Measurements from ENCODE around the gene XK.
A peak's percentile ranks its signal among the peaks of the same experiment; 100 is the strongest.

Gene XK, protein sequence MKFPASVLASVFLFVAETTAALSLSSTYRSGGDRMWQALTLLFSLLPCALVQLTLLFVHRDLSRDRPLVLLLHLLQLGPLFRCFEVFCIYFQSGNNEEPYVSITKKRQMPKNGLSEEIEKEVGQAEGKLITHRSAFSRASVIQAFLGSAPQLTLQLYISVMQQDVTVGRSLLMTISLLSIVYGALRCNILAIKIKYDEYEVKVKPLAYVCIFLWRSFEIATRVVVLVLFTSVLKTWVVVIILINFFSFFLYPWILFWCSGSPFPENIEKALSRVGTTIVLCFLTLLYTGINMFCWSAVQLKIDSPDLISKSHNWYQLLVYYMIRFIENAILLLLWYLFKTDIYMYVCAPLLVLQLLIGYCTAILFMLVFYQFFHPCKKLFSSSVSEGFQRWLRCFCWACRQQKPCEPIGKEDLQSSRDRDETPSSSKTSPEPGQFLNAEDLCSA

DNA sequence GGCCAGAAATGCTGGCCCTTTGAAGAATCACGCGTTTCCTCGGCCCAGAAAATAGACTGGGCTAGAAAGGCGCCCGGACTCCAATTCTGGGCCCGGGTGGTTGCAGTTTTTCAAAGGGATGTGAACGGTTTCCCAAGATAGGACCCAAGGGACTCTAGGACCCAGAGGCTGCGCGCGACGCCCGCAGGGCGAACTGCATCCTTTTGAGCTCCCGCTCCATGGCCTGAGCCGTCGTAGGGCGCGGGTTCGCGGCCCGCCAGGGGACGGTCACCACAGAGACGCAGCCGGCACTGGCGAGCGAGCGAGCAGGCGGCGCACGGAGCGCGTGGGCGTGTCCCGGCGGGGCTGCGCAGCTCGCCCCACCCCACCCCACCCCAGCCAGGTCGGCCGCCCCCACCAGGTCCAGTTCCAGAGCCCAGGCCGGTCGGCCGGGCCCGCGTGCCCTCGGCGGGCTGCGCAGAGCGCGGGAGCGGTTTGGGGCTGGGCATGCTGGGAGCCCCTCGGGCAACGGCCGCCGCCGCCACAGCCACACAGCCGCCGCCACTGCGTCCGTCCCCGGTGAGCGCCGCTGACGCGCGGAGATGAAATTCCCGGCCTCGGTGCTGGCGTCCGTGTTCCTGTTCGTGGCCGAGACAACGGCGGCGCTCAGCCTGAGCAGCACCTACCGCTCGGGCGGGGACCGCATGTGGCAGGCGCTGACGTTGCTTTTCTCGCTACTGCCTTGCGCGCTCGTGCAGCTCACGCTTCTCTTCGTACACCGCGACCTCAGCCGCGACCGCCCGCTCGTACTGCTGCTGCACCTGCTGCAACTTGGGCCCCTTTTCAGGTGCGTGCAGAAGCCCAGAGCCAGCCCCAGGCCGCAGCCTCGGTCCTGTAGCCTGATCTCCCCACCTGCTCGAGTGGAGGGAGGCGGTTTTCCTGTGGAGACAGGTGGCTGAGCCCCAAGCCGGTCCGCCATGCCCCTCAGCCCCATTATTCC is at the start of gene XK:
Gene XK, plus strand, starts transcription at position 411 of the 979 bp plus-strand sequence. Its CDS starts 171 bp downstream, at position 582.
- peaks cover 4% of the 10 kb centered on the region; the same call in 1 of the 2 replicates for H3F3A ChIP-seq (ENCODE audit: insufficient read depth)
- H3K9ac ChIP-seq (ENCODE audit: low read length) = peak within 1 kb of the TSS; percentile 40; the same call in 1 of the 2 replicates
- H4K20me1 ChIP-seq (ENCODE audit: low read depth, low read length) = no peaks in the 10 kb centered on the region
- no peaks in the 10 kb centered on the region for H3K9me2 ChIP-seq (replicated peaks; ENCODE audit: insufficient read depth, low read length)
- peak within 1 kb of the TSS; percentile 48 for H3K4me3 ChIP-seq (ENCODE audit: insufficient read depth, low read length, poor library complexity, severe bottlenecking)
- TF ChIP-seq, protein P1, sequence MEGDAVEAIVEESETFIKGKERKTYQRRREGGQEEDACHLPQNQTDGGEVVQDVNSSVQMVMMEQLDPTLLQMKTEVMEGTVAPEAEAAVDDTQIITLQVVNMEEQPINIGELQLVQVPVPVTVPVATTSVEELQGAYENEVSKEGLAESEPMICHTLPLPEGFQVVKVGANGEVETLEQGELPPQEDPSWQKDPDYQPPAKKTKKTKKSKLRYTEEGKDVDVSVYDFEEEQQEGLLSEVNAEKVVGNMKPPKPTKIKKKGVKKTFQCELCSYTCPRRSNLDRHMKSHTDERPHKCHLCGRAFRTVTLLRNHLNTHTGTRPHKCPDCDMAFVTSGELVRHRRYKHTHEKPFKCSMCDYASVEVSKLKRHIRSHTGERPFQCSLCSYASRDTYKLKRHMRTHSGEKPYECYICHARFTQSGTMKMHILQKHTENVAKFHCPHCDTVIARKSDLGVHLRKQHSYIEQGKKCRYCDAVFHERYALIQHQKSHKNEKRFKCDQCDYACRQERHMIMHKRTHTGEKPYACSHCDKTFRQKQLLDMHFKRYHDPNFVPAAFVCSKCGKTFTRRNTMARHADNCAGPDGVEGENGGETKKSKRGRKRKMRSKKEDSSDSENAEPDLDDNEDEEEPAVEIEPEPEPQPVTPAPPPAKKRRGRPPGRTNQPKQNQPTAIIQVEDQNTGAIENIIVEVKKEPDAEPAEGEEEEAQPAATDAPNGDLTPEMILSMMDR (IDR thresholded peaks at IDR 0.05; ENCODE audit: insufficient read depth, low read length, poor library complexity, severe bottlenecking) = no peak
- no peak for TF ChIP-seq EZH2phosphoT487 (conservative IDR thresholded peaks at IDR 0.05; ENCODE audit: low read length)
- H2AFZ ChIP-seq (ENCODE audit: low read depth, low read length, severe bottlenecking) = peak within 1 kb of the TSS; percentile 71
- H3K9me3 ChIP-seq (ENCODE audit: insufficient read depth, low read length) = no peaks in the 10 kb centered on the region
- H3K36me3 ChIP-seq (ENCODE audit: low read length) = no peaks in the 10 kb centered on the region
- H3K27ac ChIP-seq (ENCODE audit: low read depth, low read length) = no peak within 1 kb of the TSS
- peak within 1 kb of the TSS; percentile 51 for H3K4me2 ChIP-seq (ENCODE audit: low read depth, low read length, poor library complexity, severe bottlenecking)
- H3K79me2 ChIP-seq (ENCODE audit: insufficient read depth, low read length) = no peaks in the 10 kb centered on the region
- no peaks in the 10 kb centered on the region for H3K27me3 ChIP-seq (ENCODE audit: low read length)

DNA sequence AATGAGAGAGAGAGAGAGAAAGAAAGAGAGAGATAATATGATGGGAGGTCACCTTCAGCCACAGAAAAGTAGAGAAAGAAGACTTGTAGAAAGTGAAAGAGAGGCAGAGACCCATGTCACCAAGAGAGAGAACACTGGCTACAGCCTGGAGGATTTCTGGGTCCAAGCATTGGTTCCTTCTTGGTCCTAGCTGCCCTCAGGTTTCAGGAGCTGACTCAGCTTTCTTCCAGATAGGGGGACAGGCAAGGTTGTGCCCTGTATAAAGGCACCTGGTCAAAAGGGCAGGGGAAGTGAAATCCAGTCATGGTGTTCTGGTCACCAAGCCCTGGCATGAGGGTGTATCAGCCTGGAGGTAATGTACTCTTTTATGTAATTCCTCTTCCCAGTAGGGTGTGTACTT is 47.5 kb upstream of the XK start:
- H3K9me2 ChIP-seq (replicated peaks; ENCODE audit: insufficient read depth, low read length) = no peaks in the 10 kb centered on the region
- H3F3A ChIP-seq (ENCODE audit: insufficient read depth) = no peaks in the 10 kb centered on the region
- no peaks in the 10 kb centered on the region for H3K36me3 ChIP-seq (ENCODE audit: low read length)
- TF ChIP-seq, protein P1 (IDR thresholded peaks at IDR 0.05; ENCODE audit: insufficient read depth, low read length, poor library complexity, severe bottlenecking) = no peak
- no peak for TF ChIP-seq EZH2phosphoT487 (conservative IDR thresholded peaks at IDR 0.05; ENCODE audit: low read length)
- no peaks in the 10 kb centered on the region for H4K20me1 ChIP-seq (ENCODE audit: low read depth, low read length)
- no peak overlapping the region for H3K27ac ChIP-seq (ENCODE audit: low read depth, low read length)
- no peak overlapping the region for H3K9ac ChIP-seq (ENCODE audit: low read length)
- no peaks in the 10 kb centered on the region for H3K79me2 ChIP-seq (ENCODE audit: insufficient read depth, low read length)
- H3K27me3 ChIP-seq (ENCODE audit: low read length) = no peaks in the 10 kb centered on the region
- no peak overlapping the region for H3K4me3 ChIP-seq (ENCODE audit: insufficient read depth, low read length, poor library complexity, severe bottlenecking)
- H2AFZ ChIP-seq (ENCODE audit: low read depth, low read length, severe bottlenecking) = no peak overlapping the region
- H3K4me2 ChIP-seq (ENCODE audit: low read depth, low read length, poor library complexity, severe bottlenecking) = no peak overlapping the region
- no peaks in the 10 kb centered on the region for H3K9me3 ChIP-seq (ENCODE audit: insufficient read depth, low read length)

DNA sequence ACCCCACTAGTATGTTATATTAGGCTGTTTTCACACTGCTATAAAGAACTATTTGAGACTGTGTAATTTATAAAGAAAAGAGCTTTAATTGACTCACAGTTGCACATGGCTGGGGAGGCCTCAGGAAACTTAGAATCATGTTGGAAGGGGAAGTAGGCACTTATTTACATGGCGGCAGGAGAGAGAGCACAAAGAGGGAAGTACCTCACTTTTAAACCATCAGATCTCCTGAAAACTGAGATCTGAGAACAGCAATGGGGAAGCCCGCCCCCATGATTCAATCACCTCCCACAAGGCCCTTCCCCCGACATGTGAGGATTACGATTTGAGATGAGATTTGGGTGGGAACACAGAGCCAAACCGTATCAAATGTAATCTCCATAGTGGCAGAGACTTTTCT is 45.4 kb upstream of the XK start:
- H3K36me3 ChIP-seq (ENCODE audit: low read length) = no peaks in the 10 kb centered on the region
- TF ChIP-seq EZH2phosphoT487 (conservative IDR thresholded peaks at IDR 0.05; ENCODE audit: low read length) = no peak
- TF ChIP-seq, protein P1 (IDR thresholded peaks at IDR 0.05; ENCODE audit: insufficient read depth, low read length, poor library complexity, severe bottlenecking) = no peak
- no peak overlapping the region for H3K4me3 ChIP-seq (ENCODE audit: insufficient read depth, low read length, poor library complexity, severe bottlenecking)
- no peaks in the 10 kb centered on the region for H3K27me3 ChIP-seq (ENCODE audit: low read length)
- H3K9me2 ChIP-seq (replicated peaks; ENCODE audit: insufficient read depth, low read length) = no peaks in the 10 kb centered on the region
- no peak overlapping the region for H3K9ac ChIP-seq (ENCODE audit: low read length)
- no peak overlapping the region for H3K4me2 ChIP-seq (ENCODE audit: low read depth, low read length, poor library complexity, severe bottlenecking)
- H3K9me3 ChIP-seq (ENCODE audit: insufficient read depth, low read length) = no peaks in the 10 kb centered on the region
- no peaks in the 10 kb centered on the region for H3K79me2 ChIP-seq (ENCODE audit: insufficient read depth, low read length)
- H3F3A ChIP-seq (ENCODE audit: insufficient read depth) = no peaks in the 10 kb centered on the region
- H3K27ac ChIP-seq (ENCODE audit: low read depth, low read length) = no peak overlapping the region
- no peaks in the 10 kb centered on the region for H4K20me1 ChIP-seq (ENCODE audit: low read depth, low read length)
- no peak overlapping the region for H2AFZ ChIP-seq (ENCODE audit: low read depth, low read length, severe bottlenecking)

All from SU-DHL-6 (cell line).